ENCODE measurements around the gene LDB3.

The LDB3 gene

GRCh38 chr10:86651631-86652331 lies 16.5 kb upstream of the LDB3 start:
- DNase-seq = no peak

- no peak for DNase-seq
Measured at GRCh38 chr10:86652361-86653202, 15.7 kb upstream of the LDB3 start.

GRCh38 chr10:86653379-86653778 lies 14.9 kb upstream of the LDB3 start:
- no peak for DNase-seq

- DNase-seq = no peak
Measured at GRCh38 chr10:86653987-86654386, 14.3 kb upstream of the LDB3 start.

- DNase-seq = no peak
Measured at GRCh38 chr10:86654411-86655172, 13.7 kb upstream of the LDB3 start, which contains the start of gene OPN4. Gene OPN4, plus strand, starts transcription at chr10:86654547. Its CDS starts 237 bp downstream, at chr10:86654784.

- no peak for DNase-seq
Measured at GRCh38 chr10:86655173-86655540, 13.2 kb upstream of the LDB3 start.

- DNase-seq = no peak
Measured at GRCh38 chr10:86655596-86655995, 12.7 kb upstream of the LDB3 start.

GRCh38 chr10:86657011-86657395 lies 11.3 kb upstream of the LDB3 start:
- DNase-seq = no peak

GRCh38 chr10:86657396-86658011 lies 10.8 kb upstream of the LDB3 start:
- no peak for DNase-seq

GRCh38 chr10:86658261-86658741 lies 10.0 kb upstream of the LDB3 start:
- no peak for DNase-seq

- no peak for DNase-seq
Measured at GRCh38 chr10:86658751-86659150, 9.6 kb upstream of the LDB3 start.

- no peak for DNase-seq
Measured at GRCh38 chr10:86659161-86659691, 9.1 kb upstream of the LDB3 start.

- no peak for DNase-seq
Measured at GRCh38 chr10:86659721-86660453, 8.4 kb upstream of the LDB3 start.

- DNase-seq = no peak
Measured at GRCh38 chr10:86661161-86662025, 6.9 kb upstream of the LDB3 start.

- no peak for DNase-seq
Measured at GRCh38 chr10:86662186-86663045, 5.9 kb upstream of the LDB3 start.

GRCh38 chr10:86663046-86663345 lies 5.3 kb upstream of the LDB3 start:
- no peak for DNase-seq

- no peak for DNase-seq
Measured at GRCh38 chr10:86663576-86664339, 4.6 kb upstream of the LDB3 start.

GRCh38 chr10:86664341-86665217 lies 3.7 kb upstream of the LDB3 start:
- DNase-seq = no peak
